Rectal smooth muscle tissue (tissue), 1 donor: ENCODE results near the gene CES2.
"Not testable (repeated sequence)": the region's sequence is repeated elsewhere in the genome, so short reads cannot be mapped to it uniquely, and the experiment has no call there.

Experiments
- H3K27ac ChIP-seq: one replicate; pipeline ENCODE4 v1.7.0; 2013; ENCODE audit warnings: low read depth, low read length, inconsistent platforms
- H3K27me3 ChIP-seq: one replicate; pipeline ENCODE4 v1.7.0; 2013; ENCODE audit warnings: low read length; ENCODE audit not compliant: control insufficient read depth, insufficient read depth
- H3K36me3 ChIP-seq: one replicate; pipeline ENCODE4 v1.7.0; 2013; ENCODE audit warnings: low read length; ENCODE audit not compliant: control insufficient read depth, insufficient read depth
- H3K4me1 ChIP-seq: one replicate; pipeline ENCODE4 v1.7.0; 2013; ENCODE audit warnings: low read length; ENCODE audit not compliant: control insufficient read depth, insufficient read depth
- H3K4me3 ChIP-seq: one replicate; pipeline ENCODE4 v1.7.0; 2013; ENCODE audit warnings: low read length
- H3K9ac ChIP-seq: one replicate; pipeline ENCODE4 v1.7.0; 2013; ENCODE audit warnings: low read length

Gene CES2

GRCh38 chr16:66925322-66925840 is 9.9 kb upstream of the CES2 start, which contains the start of gene RRAD:
RRAD (minus strand) TSS chr16:66925535; CDS start chr16:66925179, 356 bp downstream.
- Histone ChIP-seq H3K4me1 (peaks cover 12% of the 10 kb centered on the region), H3K4me3 (peak within 1 kb of the TSS; percentile 68), H3K27ac (peak within 1 kb of the TSS; percentile 87), H3K27me3 (no peaks in the 10 kb centered on the region), H3K36me3 (no peaks in the 10 kb centered on the region), H3K9ac (no peak within 1 kb of the TSS)

GRCh38 chr16:66926171-66926947 is 9.0 kb upstream of the CES2 start:
- H3K4me3 ChIP-seq: no peak overlapping the region
- no peaks in the 10 kb centered on the region for H3K36me3 ChIP-seq
- H3K9ac ChIP-seq: no peak overlapping the region
- H3K27me3 ChIP-seq: no peaks in the 10 kb centered on the region
- peaks cover 12% of the 10 kb centered on the region for H3K4me1 ChIP-seq
- H3K27ac ChIP-seq: peak overlapping the region; percentile 87

- H3K36me3 ChIP-seq: no peaks in the 10 kb centered on the region
- no peaks in the 10 kb centered on the region for H3K27me3 ChIP-seq
- no peak overlapping the region for H3K4me3 ChIP-seq
- H3K4me1 ChIP-seq: peaks cover 12% of the 10 kb centered on the region
- H3K9ac ChIP-seq: no peak overlapping the region
- H3K27ac ChIP-seq: peak overlapping the region; percentile 87
These were observed 8.3 kb upstream of the CES2 start for GRCh38 chr16:66926961-66927436.

DNA sequence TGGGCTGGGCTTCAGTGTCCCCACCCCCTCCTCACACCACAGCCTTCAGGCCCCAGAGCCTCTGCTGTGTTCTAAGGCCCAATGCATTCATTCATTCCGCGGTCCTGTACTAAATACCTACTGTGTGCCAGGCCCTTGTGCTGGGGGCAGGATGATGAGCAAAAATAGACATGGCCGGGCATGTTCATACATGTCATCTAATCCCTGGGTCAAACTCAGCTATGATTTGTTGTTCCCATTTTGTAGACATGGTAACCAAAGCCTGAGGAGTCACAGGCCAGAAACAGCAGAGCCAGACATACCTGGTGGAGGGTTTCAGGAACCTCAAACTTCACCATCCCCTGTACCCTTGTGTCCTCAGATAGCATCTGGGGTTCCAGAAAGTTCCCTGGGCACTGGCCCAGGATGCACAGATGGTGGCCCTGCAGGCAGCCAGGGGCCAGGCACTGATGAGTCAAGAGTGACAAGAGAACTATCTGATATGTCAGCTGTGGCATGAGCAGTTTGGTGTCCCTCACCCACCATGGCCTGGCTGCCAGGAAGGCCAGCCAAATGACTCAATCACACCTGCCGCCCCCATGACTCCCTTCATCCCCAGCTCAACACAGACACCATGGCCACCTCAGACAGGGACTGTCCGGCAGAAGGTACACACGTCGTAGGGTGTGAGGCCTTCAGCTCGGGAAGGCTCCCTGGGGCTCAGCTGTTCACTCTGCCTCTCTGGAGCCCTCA is 7.2 kb upstream of the CES2 start:
- no peak overlapping the region for H3K27ac ChIP-seq
- H3K36me3 ChIP-seq: no peaks in the 10 kb centered on the region
- H3K4me1 ChIP-seq: peaks cover 9% of the 10 kb centered on the region
- no peaks in the 10 kb centered on the region for H3K27me3 ChIP-seq
- H3K9ac ChIP-seq: no peak overlapping the region
- H3K4me3 ChIP-seq: no peak overlapping the region

- Histone ChIP-seq H3K9ac (no peak overlapping the region), H3K4me1 (peaks cover 10% of the 10 kb centered on the region), H3K27ac (no peak overlapping the region), H3K36me3 (no peaks in the 10 kb centered on the region), H3K4me3 (no peak overlapping the region), H3K27me3 (no peaks in the 10 kb centered on the region)
These were observed 6.5 kb upstream of the CES2 start for GRCh38 chr16:66928702-66929388.

DNA sequence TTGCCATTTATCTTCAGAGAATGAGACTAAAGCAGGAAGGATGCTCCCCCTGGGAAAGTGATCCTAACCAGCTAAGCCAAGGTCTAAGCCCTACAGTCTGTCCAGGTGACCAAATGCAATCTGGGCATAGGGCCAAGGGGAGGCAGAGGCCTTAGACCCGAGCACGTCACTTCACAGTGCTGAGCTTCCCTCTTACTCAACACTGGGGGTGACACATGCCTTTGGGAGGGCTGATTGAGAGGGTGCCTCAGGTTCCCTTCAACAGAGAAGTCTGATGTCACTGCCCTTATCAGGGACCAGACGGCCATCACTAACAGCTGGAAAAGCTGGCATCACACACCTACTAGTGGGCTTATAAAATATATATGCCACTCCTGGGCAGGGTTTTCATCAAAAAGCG is 5.1 kb upstream of the CES2 start:
- Histone ChIP-seq H3K4me1 (peaks cover 11% of the 10 kb centered on the region), H3K9ac (no peak overlapping the region), H3K27ac (no peak overlapping the region), H3K4me3 (no peak overlapping the region), H3K27me3 (no peaks in the 10 kb centered on the region), H3K36me3 (no peaks in the 10 kb centered on the region)

- no peak overlapping the region for H3K4me3 ChIP-seq
These were observed 3.7 kb upstream of the CES2 start for GRCh38 chr16:66931665-66932064.

GRCh38 chr16:66932076-66932475 is 3.2 kb upstream of the CES2 start:
- no peak overlapping the region for H3K4me3 ChIP-seq
- no peaks in the 10 kb centered on the region for H3K36me3 ChIP-seq
- H3K4me1 ChIP-seq: peaks cover 18% of the 10 kb centered on the region
- no peak overlapping the region for H3K27ac ChIP-seq
- no peak overlapping the region for H3K9ac ChIP-seq
- H3K27me3 ChIP-seq: no peaks in the 10 kb centered on the region

More at GRCh38 chr16:66931665-66932064, 3.7 kb upstream of the CES2 start:
- H3K27me3 ChIP-seq: no peaks in the 10 kb centered on the region
- no peak overlapping the region for H3K27ac ChIP-seq
- peaks cover 18% of the 10 kb centered on the region for H3K4me1 ChIP-seq
- no peak overlapping the region for H3K9ac ChIP-seq
- H3K36me3 ChIP-seq: no peaks in the 10 kb centered on the region

DNA sequence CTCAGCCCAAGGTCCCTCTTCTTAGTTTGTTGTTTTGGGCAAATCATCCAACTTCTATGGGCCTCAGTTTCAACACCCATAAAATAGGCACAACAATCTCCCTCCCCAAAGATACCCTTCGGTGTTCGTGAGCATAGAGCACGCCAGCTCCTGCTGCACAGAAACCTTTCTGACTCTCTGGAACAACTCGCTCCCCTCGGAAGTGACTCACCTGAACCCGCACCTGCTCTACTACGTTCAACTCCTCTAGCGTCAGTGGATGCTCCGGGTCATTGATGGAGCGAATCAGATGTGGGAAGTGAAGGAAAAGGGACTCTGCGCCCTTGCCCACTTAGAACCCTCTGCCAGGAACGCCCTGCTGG is 1.6 kb upstream of the CES2 start:
- H3K36me3 ChIP-seq: peaks cover 5% of the 10 kb centered on the region
- peak overlapping the region; percentile 86 for H3K27ac ChIP-seq
- H3K9ac ChIP-seq: peak overlapping the region; percentile 77
- H3K4me1 ChIP-seq: peaks cover 18% of the 10 kb centered on the region
- H3K4me3 ChIP-seq: peak overlapping the region; percentile 85
- no peaks in the 10 kb centered on the region for H3K27me3 ChIP-seq

GRCh38 chr16:66934138-66934838 is 1.0 kb upstream of the CES2 start, which contains the start of gene CIAO2B:
CIAO2B (minus strand) TSS chr16:66934402; CDS start chr16:66934364, 38 bp downstream.
- Histone ChIP-seq H3K36me3 (peaks cover 10% of the 10 kb centered on the region), H3K4me3 (peak within 1 kb of the TSS; percentile 85), H3K9ac (peak within 1 kb of the TSS; percentile 87), H3K27ac (peak within 1 kb of the TSS; percentile 86), H3K4me1 (peaks cover 18% of the 10 kb centered on the region), H3K27me3 (no peaks in the 10 kb centered on the region)

GRCh38 chr16:66934839-66935313 is 440 bp upstream of the CES2 start:
- not testable (repeated sequence) for H3K36me3 ChIP-seq, H3K27me3 ChIP-seq
- Histone ChIP-seq H3K4me1 (peaks cover 18% of the 10 kb centered on the region), H3K4me3 (peak overlapping the region; percentile 85), H3K9ac (peak overlapping the region; percentile 87), H3K27ac (peak overlapping the region; percentile 86)
